Duodenal mucosa (tissue), 2 donors: Measurements from ENCODE around the gene AGO3.

Experiments
- H3K27ac ChIP-seq: one replicate; pipeline ENCODE4 v1.7.0; 2013; ENCODE audit warnings: low read depth, low read length
- H3K27me3 ChIP-seq, 2 donors: one replicate each; pipeline ENCODE4 v1.7.0; 2013; ENCODE audit warnings: low read length in 2 of 2, control low read depth in 1 of 2; ENCODE audit not compliant: insufficient read depth in 2 of 2, control insufficient read depth in 1 of 2
- H3K36me3 ChIP-seq, 2 donors: one replicate each; pipeline ENCODE4 v1.7.0; 2013; ENCODE audit warnings: low read length in 2 of 2, control low read depth in 1 of 2; ENCODE audit not compliant: insufficient read depth in 2 of 2, control insufficient read depth in 1 of 2
- H3K4me1 ChIP-seq, 2 donors: one replicate each; pipeline ENCODE4 v1.7.0; 2013; ENCODE audit warnings: low read length in 2 of 2, control low read depth in 1 of 2; ENCODE audit not compliant: insufficient read depth in 2 of 2, control insufficient read depth in 1 of 2
- H3K4me3 ChIP-seq, 2 donors: one replicate each; pipeline ENCODE4 v1.7.0; 2013; ENCODE audit warnings: low read length in 2 of 2, low read depth in 1 of 2
- H3K9ac ChIP-seq, 2 donors: one replicate each; pipeline ENCODE4 v1.7.0; 2013; ENCODE audit warnings: low read length in 2 of 2, low read depth in 1 of 2
- H3K9me3 ChIP-seq, 2 donors: one replicate each; pipeline ENCODE4 v1.7.0; 2013; ENCODE audit warnings: low read length in 2 of 2, control low read depth in 1 of 2; ENCODE audit not compliant: control insufficient read depth in 1 of 2

The AGO3 gene

DNA sequence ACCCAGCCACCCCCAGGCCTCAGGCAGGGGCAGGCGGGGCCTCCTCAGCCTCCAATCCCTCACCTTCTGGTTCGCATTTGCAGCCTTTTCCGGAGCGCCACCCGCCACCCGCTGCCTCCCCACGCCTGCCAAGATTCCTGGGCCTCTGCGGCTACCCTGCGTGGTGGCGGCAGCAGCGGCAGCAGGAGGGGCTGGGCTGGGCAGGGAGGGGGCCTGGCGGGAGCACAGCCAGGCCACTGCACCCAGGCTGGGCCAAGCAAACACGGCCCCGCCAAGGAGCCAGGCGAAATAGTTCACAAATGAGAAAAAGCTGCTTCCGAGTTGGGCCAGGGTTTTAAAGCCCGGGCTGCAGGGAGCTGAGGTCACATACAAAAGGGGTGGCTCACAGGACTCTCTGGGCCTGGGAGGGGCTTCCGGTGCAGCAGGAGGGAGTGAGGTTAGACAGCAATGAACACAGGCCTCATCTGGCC lies 184.3 kb downstream of the AGO3 start:
- Histone ChIP-seq H3K36me3 (no peaks in the 10 kb centered on the region), H3K4me3 (no peak overlapping the region), H3K9ac (no peak overlapping the region), H3K27me3 (no peaks in the 10 kb centered on the region), H3K27ac (no peak overlapping the region), H3K9me3 (no peaks in the 10 kb centered on the region), H3K4me1 (no peaks in the 10 kb centered on the region)

DNA sequence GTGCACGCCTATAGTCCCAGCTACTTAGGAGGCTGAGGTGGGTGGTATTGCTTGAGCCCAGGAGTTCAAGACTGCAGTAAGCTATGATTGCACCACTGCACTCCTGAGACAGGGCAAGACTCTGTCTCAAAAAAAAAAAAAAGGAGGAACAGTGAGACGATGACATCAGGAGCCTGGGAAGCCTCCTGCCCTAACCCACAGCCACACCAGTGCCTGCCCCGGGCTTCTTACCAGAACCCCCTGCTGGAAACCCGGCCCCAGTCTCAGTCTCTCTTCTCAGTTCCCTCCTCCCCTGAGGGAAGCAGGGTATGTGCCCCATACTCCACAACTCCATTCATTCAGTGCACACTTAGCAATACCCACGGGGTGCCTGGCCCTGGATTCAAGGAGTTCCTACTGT lies 185.0 kb downstream of the AGO3 start:
- H3K9ac ChIP-seq, result no peak overlapping the region
- H3K27ac ChIP-seq, result no peak overlapping the region
- no peaks in the 10 kb centered on the region for H3K36me3 ChIP-seq
- H3K9me3 ChIP-seq, result no peaks in the 10 kb centered on the region
- H3K27me3 ChIP-seq, result no peaks in the 10 kb centered on the region
- no peak overlapping the region for H3K4me3 ChIP-seq
- H3K4me1 ChIP-seq, result no peaks in the 10 kb centered on the region

DNA sequence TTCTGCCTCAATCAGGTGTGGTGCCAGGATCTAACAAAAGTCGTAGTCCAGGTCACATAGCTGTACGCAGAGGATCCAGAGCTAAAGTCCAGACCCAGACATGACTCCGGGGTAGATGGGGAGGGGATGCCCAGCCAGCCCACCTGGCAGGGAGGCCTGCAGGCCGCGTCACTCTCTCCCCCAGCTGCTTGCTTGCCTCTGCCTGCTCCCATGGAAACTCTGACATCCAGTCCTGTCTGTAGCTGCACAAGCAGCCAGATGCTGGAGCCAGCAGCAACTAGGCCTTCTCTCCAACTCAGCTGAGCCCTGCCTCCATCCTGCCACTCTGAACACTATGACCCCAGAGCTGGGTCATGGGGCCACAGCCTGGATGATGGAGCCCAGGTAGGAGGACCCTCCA lies 186.0 kb downstream of the AGO3 start:
- no peak overlapping the region for H3K4me3 ChIP-seq
- H3K36me3 ChIP-seq, result no peaks in the 10 kb centered on the region
- no peaks in the 10 kb centered on the region for H3K9me3 ChIP-seq
- peaks cover 0 to 2% of the 10 kb centered on the region in 2 donors for H3K27me3 ChIP-seq
- H3K9ac ChIP-seq, result no peak overlapping the region
- H3K4me1 ChIP-seq, result no peaks in the 10 kb centered on the region
- H3K27ac ChIP-seq, result no peak overlapping the region

GRCh38 chr1:36118447-36119204 lies 187.7 kb downstream of the AGO3 start:
- peaks cover 12 to 13% of the 10 kb centered on the region in 2 donors for H3K27me3 ChIP-seq
- no peak overlapping the region for H3K9ac ChIP-seq
- no peaks in the 10 kb centered on the region for H3K9me3 ChIP-seq
- no peak overlapping the region for H3K4me3 ChIP-seq
- H3K4me1 ChIP-seq, result no peaks in the 10 kb centered on the region
- H3K27ac ChIP-seq, result no peak overlapping the region
- H3K36me3 ChIP-seq, result no peaks in the 10 kb centered on the region

- Histone ChIP-seq H3K27ac (no peak overlapping the region), H3K9me3 (no peaks in the 10 kb centered on the region), H3K36me3 (no peaks in the 10 kb centered on the region), H3K27me3 (peaks cover 19 to 22% of the 10 kb centered on the region in 2 donors), H3K9ac (no peak overlapping the region), H3K4me3 (no peak overlapping the region), H3K4me1 (peaks cover 0 to 3% of the 10 kb centered on the region in 2 donors)
Measured at GRCh38 chr1:36119456-36119855, 188.6 kb downstream of the AGO3 start.
